DMS153 treated with DMSO at 0.1 percent for 48 hours (cell line): ENCODE measurements around the gene APLN.

Source experiments
- DNase-seq: peaks from one replicate; lab custom pipeline; 2025; ENCODE audit not compliant: unreplicated experiment; lab: John Stamatoyannopoulos, UW

Gene APLN, protein sequence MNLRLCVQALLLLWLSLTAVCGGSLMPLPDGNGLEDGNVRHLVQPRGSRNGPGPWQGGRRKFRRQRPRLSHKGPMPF

DNA sequence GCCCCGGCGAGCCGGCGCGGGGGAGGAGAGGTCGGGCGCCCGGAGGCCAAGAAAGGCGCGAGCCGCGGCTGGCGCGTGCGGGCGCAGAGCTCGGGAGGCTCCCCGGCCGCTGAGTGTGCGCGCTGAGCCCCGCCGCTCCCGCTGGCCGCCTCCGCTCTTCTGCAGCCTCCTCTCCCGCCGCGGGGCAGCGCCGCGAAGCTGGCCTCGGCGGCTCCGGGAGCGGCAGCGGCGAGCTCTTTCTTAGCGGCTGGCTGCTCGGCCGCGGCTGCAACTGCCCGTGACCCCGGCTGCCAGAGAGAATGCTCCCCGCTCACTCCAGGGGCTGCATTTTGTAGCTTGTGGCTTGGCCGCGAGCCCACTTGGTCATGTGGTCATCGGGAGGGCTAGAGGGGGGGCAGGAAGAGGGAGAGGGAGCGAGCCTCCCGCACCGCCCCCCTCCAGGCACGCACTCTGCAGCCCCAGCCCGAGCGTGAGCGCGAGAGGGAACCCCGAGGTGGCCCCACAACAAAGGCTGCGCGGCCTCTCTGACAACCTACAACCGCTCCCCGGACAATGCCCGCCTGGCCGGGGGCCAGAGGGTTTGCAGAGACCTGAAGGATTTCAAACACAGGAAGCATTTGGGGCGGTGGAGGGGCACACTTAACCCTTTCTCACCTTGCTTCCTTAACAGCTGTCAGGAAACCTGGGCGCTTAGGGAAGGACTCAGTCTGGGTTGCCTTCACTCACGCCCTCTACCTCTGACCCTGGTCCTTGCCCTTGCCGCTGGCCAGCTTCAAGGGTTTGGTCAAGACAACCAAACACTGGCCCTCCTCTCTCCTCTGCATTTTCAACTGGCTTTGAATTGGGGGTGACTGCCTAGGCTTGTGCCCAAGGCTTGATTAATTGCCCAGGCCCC is at the start of gene APLN:
Gene APLN, minus strand, starts transcription at position 305 of the 895 bp plus-strand sequence. CDS start 326 bp downstream, outside the sequence.
- DNase-seq, result no peak

DNA sequence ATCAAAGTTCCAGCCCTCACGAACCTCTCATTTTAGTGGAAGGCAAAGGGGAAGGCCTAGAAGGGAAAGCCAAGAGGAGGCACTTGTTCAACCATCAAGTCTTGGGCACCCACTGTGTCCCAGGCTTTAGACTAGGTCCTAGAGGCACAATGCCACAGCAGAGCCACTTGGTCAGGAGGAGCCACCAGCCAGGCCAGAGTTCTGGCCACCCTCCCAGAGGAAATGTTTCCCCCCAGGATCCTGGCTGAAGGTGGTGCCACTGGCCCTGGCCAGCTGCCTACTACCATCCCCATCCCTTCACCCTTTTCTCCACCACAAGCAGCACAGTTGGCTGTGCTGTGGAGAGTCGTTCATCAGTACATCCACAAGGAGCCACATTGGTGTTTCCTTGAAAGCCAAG is 49.7 kb upstream of the APLN start:
- no peak for DNase-seq

DNA sequence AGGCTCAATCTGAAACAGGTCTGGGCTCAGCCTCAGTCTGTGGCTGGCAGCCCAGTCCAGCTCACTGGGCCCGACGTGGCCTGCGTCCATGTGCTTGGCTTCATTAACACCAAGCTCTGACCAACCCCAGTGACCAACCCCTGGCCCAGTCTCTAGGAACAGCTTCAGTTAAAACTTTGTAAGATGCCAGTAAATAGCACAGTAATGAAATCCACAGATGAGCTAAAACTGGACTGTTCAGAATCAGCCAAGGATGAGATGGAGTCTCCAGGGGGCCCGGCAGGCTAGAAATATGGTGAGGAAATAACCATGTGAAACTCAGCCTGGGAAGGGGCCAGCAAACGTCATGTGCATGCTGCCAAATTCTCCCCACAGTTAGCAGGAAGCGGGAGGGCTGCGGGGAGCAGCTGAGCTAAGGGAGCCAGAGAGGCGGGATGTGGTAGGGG is 46.9 kb upstream of the APLN start:
- DNase-seq, result no peak

DNA sequence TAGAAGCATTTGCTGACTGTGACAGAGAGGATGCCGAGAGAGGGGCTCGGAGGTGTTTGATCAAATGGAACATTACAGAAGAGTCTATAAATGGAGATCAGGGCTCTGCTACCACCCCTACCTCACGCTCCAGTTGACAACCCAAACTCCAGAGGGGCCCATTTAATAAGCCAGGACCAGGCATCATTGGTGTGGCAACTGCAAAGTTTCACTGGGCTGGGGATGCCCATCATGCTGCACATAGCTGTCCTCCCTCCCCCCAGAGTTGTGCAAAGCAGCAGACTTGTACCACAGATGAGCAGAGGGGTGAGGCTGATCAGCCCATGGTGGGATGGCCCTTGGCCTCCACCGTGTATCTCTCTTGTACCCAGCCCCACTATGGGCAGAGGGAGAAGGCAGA is 45.8 kb upstream of the APLN start:
- no peak for DNase-seq

DNA sequence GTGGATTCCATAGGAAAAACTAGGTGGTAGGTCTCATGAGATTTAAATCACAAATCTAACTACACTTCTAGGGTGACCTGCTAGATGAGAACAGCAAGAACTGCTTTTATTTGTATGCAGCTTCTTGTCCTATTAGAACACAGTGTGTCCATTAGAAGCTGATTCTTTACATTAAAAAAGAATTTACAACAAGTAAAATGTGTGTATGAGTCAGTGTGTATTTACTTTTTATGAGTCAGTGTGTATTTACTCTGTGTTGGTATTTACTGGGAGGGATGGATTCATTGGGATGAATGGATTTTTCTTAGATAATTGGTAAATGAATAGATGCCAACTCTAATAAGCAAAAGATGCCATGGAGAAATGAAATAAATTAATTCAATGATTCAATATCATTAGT is 43.4 kb upstream of the APLN start:
- no peak for DNase-seq

DNA sequence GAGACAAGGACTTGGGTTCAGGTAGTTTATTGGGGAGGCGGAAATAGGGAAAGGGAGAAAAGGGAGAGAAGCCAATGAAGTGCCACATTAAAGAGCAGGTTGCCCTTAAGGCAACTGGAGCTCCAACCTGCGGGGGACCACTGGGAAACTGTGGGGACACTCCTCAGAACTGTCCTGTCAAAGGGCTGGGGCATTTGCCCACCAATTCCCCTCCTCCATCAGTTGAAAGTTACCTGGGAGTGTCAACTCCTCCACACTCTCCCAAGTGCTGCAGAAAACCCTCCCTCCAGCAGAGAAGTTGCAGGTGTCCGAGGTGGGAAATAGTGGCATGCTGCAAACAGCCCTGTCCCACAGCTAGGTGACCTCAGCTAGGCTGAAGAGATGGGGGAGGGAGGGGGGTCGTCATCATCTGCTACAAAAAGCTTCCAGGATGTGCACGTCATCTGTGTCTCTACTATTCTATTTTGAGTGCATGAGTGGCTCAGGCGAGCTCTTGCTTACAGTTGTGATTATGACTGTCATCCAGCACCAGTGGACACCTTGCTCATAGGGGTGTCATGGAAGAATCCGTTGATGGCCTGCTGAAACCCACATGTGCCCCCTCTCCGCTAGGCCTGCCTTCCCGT is 42.6 kb upstream of the APLN start:
- DNase-seq, result no peak

DNA sequence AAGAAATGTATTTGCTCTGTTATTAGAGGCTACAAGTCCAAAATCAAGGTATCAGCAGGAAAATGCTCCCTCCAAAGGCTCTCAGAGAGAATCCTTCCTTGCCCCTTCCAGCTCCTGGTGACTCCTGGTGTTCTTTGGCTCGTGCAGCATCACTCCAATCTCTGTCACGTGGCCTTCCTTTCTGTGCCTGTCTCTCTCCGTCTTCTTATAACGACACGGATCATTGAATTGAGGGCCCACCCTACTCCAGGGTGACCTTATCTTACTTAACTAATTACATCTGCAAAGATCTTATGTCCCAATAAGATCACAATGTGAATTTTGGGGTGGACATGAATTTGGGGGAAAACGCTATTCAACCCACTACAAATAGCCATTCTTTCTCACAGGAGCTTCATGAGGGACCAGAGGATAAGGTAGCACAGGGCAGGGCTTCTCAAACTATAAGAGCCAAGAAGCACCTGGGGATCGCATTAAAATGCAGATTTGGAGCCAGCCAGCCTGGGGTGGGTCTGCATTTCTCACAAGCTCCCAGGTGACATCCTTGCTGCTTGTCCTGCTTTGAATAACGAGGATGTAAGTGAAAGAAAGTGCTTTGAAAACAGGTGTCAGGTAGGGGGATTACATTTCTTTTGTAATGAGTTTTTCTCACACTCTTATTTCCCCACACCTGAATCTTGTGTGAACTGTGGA is 41.9 kb upstream of the APLN start:
- DNase-seq, result no peak

DNA sequence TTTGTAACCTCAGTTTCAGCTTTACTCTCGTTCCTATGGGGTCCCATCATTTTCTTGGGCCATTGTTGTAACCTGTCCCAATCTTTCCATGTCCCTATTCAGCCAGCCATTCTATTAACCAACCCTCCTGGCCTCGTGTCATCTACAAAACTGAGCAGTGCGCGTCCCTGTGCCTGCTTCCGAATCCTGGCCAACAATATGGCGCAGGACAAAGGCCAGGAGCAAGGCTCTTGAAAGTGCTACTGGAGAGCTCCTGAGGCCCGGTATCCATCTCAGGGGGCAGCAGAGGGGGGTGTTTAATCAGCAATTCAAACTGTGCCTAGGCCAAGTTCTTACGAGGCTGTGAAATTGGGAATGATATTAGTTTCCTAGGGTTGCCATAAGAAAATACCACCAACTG is 41.2 kb upstream of the APLN start:
- DNase-seq, result no peak

DNA sequence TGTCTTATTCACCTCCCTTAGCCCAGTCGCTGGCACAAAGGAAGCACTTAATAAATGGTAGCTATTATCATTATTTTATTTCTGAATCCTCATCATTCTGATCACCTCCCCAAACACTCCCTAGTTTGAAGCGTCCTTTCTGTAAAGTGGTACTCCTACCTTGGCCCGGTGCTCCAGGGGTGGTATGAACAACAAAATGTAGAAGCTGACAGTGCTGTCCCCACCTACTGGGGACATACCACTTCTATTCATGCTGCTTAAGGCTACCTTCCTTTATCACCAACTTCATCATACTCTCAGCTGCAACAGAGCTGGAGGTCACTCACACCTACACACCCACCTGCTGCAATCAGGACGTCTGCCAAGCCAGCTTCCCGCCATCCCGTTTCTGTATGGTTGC is 40.8 kb upstream of the APLN start:
- DNase-seq, result no peak

DNA sequence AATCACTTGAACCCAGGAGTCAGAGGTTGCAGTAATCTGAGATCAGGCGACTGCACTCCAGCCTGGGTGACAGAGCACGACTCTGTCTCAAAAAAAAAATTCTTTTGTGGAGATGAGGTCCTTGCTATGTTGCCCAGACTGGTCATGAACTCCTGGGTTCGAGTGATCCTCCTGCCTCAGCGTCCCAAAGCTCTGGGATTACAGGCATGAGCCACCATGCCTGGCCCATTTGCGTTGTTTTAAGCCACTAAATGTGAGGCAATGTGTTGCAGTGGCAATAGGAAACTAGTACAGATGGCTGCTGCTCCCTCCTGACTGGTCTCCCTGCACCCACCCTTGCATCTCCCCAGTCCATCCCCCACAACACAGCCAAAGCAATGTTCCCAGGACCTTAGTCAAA is 40.0 kb upstream of the APLN start:
- no peak for DNase-seq

DNA sequence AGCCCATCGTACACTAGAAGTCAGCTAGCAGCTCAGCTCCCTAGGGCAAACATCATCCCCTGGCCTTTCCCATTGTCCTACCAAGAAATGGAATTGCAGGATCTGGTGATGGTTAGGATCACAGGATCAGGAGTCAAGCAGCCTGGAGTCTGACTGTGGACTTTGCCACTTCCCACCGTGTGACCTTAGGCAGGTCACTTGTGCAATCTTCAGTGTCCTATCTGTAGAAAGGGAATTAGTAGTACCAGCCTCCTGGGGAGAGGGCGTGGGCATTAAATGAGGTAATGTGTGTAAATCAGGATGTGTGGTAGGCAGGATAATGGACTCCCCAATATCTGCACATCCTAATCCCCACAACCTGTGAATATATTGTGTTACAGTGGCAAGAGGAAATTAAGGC is 38.6 kb upstream of the APLN start:
- no peak for DNase-seq

DNA sequence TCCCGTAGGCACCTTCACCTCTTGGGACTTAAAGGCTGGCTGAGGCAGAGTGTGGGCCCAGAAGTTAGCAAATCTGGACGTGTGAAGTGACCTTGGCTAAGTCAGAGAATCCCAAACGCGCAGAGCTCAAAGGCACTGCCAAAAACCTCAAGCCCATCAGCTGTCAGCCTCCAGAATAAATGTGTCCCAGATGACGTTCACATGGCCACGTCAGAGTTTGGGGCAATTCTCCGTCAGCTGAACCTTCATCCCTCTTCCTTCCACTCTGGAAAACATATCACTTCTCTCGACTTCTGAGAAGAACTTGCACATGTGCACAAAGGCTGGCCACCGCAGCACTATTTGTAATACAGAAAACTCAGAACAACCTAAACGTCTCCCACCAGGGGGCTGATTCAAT is 35.7 kb upstream of the APLN start:
- DNase-seq, result no peak

DNA sequence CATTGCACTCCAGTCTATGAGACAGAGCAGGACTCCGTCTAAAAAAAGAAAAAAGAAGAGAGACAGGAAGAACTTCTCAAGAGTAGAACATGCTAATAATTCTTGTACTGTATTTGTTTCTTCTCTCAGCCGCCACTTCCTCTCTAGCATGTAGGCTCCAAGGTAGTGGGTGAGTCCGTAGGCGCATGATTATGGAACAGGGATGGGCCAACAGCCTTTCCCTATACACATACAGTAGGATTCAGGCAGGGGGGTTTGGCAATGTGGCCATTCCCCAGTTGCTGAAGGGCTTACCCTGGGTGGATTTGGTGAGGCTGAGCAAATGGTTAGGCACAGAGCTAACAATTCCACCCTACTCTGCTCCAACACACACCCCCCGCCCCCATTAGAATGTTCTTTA is 35.0 kb upstream of the APLN start:
- no peak for DNase-seq

DNA sequence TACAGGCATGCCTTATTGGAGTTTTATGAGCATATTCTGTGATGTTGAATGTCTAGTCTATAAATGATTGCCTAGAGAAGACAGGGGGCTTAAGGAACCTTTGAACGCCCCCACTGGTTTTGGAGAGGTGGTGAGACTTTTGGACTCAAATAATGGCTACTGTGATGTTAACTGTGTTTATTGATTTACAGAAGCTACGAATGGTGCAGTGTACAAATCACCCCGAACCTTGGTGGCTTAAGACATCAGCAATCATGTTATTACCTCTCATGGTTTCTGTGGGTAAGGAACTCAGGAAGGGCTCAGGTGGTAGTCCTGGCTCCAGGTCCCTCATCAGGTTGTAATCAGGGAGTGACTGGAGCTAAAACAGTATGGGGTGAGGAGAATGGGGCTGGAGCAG is 33.3 kb upstream of the APLN start:
- DNase-seq, result no peak

DNA sequence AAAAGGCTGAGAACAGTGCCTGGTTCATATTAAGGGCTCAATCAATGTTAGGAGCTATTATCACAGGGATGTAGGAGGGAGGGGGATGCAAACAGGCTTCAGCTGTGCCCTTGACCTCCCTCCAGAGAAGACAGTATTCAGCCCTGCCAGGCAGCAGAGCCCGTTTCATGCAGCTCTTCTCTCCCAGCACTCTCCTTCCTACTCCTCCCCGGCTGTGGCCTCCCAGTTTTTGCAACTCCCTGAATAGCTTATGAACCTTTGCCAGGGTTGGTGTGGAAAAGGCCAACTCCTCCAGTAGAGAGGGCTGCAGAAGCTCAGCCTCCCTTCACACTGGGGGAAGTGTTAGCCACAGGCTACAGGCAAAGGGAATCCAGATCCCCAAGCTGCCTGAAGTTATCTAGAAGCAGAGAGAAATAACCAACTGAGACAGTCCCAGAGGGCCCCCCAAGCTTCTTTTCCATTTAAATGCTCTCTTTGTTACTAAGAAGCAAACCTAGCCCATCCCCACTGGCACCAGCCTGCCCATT is 31.7 kb upstream of the APLN start:
- DNase-seq, result no peak

DNA sequence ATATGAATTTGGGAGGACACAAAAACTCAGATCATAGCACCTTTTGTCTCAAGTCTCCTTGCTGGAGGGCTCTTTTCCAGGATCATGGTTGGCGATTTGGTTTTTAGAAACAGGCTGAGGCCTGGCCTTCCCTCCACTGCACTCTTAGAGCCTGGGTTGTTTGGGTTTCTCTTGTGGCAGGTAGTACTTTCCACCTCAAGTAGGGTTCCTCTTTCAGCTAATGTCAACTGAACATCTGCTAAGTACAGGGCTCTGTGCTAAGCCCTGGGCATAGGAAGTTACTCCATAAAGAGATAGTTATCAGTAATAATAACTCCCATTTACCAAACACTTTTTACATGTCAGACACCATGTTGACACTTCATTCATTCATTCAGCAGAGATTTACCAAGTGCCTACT is 28.2 kb upstream of the APLN start:
- no peak for DNase-seq

DNA sequence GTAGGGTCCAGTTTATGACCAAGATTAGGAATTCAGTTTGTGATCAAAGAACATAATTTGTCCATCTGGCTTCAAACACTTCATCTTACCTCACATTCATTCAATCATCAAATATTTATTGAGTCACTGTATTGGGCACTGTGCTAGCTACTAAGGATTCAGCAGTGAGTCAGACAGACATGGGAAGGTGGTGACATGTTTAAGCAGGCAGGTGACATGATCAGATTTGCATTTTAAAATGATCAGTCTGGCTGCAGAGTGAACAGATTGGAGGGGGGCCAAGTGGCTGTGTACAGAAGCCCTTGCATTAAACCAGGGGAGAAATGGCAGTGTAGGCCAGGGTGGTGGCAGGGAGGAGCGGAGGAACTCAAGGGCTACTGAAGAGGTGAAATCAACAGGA is 25.1 kb upstream of the APLN start:
- peak; percentile 57 for DNase-seq

DNA sequence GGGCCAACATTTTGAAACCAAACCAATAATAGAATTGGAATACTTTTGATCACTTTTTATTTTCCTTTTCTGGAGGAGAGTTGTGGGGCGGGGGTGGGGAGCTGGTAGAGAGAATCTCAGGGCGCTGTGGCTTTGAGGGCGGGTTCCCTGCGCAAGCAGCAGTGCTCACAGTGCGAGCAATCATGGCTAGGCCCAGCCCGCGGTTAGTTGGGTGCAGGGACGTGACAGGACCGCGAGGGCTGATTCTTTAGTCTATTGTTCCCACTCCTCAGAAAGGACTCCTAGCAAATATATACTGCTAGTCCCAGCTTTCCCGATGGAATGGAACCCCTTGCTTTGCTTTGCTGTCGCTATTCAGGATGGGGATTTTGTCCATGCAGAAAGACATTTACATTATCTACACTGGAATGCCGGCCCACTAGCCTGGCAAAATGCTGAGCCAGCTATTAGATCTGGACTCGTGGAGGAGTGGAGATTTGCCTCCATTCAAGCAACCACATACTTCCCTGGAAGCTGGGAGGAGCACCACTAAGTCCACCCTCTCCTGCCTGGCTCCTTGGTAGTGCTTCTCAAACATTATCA is 23.9 kb upstream of the APLN start:
- DNase-seq, result peak; percentile 45

DNA sequence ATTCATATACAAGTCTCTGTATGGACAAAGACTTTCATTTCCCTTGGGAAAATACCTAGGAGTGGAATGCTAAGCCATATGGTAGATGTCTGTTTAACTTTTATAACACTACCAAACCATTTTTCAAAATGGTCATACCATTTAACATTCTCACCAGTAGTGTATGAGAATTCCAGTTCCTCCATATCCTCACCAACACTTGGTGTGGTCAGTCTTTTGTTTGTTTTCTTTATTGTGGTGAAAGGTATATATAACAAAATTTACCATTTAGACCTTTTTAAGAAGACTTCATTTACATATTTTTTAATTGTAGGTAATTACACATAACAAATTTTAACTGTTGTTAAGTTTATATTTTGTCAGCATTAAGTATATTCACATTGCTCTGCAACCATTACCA is 12.7 kb upstream of the APLN start:
- DNase-seq, result no peak

DNA sequence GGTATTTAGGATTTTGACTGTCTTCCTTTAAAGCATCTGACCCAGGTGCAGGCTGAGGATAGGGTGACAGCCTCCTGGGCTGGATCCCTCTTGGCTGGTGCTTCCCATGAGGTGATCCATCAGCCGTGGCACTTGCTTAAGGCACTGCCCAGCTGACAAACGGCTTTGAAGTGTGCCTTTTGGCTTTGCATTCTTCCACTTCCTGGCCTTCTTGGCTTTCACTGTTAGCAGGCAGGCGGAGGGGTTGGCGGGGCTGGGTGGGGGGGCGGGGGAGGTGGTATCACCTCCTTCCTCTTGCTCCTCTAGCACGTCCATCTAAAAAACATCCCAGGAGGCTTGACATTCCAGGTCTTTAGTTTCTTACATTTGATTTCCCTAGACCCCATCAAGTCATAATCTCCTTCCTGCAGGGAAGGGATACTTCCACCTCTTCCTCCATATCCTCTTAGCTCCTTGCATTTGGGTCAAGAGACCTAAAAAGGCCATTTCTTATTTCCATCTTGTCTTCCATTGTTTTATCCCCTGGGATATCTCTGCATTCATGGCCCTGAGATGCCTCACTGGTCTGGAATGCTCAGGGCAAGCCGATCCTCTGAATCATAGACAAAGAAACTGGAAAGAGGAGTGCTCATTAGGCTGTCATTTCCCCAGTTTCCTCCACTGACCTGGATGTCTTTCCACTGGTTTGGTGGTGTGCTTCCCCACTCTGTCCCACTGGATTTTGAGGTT is 11.3 kb upstream of the APLN start:
- DNase-seq, result no peak

DNA sequence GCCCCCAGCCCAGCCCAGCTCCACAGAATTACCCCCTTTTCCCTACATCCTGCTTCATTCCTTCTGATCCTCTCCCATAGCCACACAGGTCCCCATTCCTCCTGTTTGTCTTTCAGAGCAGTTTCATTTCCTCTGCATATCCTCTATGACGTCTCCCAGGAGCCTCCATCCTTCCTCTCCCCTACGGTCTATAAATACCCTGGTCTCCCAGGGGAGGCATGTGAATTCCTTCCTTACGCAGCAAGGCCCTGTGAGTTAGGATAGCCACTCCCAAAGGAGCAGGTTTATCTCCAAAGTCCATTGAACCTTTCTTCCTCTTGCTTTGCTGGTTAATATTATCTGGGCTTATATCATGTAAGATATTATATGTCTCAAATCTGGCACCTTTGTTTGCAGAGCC is 8.4 kb upstream of the APLN start:
- DNase-seq, result no peak
